Cortex of kidney (tissue), 1 donor: ENCODE measurements around the gene PSMB5.

Experiments used
- DNase-seq: peaks from one replicate; lab custom pipeline; 2025; lab: John Stamatoyannopoulos, UW

PSMB5 gene

DNA sequence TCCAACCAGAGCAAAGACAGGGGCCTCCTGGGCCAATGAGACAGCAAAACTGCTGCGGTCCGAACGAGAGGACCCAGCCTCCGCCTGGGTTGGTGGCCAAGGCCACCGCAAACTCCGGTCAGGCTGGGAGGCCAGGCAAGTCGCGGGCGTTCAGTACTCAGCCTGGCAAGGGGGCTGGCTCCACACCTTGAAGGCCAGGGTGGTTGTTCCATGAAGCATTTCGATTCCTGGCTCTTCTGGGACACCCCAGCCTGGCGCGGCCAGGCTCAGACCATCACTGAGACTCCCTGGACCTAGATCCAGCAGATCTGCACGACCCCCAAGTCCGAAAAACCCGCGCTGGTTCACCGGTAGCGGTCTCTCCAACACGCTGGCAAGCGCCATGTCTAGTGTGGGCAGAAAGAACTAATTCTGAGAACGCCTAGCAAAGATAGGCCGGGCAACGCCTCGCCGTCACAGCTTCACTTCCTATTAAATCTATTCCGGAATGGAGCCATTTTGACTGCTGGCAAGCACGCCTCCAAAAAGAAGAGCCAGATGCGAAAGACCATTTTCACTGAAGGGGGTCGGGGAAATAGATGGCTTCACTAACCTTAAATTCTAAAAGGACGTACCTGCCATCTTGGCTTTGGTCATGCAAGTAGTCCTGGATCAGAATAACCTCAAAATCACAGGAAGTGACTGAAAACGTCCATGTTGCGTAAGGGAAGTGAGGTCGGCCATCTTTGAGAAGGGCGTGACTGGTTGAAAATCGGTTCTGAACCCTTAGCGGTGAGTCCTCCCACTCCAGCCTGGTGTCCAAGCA is at the start of gene PSMB5:
Gene PSMB5 (minus strand): TSS at position 403 of the 805 bp plus-strand sequence. CDS start 19 bp downstream, at position 384.
- no peak for DNase-seq

DNA sequence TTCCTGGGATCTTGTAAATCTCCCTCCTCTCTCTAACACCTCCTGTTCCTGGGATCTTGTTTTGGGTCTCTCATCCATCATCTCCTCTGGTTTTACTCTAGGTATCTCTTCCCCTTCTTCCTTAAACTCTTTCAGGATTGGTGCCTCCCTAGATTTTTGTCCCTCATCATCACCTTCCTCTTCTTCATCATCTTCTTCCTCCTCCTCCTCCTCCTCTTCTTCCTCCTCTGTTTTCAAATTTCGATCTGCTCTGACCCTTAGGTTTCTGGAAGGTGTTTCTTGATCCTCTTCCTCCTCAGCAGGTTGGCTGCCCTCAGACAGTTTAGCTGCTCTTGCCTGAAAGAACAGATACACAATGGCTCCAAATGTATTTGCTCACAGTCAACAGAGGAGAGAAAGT is 45.8 kb upstream of the PSMB5 start:
- no peak for DNase-seq

DNA sequence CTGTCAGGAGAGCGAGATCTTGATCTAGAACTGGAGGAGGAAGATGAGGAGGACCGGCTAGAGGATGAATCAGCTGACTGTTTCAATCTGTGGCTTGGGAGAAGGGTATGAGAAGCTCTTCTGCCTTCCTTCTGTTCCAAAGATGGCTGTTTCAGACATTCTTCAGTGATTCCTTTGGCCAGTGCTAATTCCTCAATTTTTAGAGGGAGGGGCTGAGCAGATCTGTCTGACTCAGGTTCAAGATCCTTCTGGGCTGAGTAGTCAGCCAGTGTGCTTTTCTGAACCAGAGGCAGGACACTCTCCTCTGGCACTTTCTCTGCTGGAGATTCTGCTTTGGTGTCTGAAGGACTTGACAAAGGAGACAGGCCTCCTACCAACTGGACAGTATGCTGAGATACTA is 45.0 kb upstream of the PSMB5 start:
- DNase-seq: no peak

DNA sequence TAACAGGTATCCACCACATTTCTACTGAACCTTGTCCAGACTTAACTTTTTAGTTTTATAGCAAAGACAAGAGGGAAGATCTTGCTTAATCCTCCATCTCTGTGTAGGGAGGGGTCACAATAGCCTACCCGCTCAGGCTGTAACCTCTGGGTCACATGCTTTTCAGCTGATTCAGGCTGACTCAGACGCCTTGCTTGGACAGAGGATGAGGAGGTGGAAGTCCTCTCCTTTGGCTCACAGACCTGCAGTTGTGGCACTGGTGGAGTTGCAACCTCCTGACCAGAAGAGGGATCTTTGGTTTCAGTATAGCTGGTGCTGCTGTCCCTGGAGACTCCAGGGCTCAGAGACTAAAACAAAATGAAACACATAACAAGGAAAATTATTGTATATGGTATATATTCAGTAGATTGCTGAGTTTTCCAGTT is 44.0 kb upstream of the PSMB5 start:
- DNase-seq: no peak

DNA sequence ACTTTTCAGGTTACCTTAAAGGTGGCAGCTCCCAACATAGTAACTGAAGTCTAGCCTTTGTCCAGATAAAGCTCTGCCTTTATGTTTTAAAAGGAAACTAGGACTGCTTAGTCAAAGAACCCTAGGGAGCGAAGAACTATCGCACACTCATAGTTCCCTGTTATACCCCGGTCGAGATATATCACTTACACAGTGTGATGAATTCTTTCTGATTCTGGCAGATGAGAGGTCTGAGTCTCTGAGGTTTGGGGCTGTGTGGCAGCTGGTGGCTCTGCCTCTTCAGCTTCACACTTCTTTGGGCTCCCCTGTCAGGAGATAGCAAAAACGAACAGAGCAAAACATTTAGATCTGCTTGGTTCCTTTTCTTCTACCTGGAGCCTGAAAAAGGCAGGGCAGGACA is 43.3 kb upstream of the PSMB5 start:
- no peak for DNase-seq

DNA sequence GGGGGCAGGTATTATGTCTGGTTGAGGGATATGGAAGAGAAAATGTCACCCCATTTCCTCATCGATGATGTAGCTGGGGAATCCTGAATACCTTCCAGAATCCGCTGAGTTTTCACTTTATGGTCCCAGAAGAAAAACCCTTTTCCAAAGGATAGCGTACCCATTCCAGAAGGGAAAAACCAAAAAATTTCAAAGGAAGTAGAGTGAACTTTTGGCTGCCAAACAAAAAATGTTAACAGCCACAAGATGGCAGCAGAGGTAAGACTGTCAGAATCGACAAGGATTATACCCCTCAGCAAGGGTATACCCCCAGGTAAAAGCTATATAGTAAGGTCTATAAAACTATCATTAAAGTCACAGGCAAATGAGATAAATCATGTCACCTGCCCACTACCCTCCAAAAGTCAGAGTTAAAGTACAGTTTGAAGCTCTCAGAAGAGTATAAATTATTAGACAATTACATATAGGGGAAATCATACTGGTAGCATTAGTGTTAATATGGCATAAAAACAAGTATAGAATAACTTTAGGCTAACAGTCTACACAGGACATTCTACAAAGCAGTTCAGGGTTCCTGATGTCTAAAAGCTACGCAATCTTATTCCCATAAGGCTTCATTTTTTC is 42.2 kb upstream of the PSMB5 start:
- no peak for DNase-seq

DNA sequence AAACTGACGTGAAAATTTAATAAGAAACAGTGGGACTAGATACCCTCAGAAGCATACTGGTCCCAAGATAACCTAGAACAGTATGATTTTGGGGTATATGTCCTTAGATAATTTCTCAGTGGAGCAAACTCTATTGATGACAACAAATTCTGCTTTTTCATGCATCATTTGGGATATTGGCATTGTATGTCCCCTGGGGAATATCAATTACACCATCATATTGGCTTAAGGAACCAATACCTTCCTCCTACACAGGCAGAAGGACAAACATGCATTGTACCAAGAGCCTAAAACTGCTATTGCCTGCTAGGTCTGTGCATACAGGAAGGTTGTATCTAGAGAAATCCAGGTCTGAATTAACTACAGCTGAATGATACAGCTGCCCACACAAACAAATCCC is 40.2 kb upstream of the PSMB5 start:
- no peak for DNase-seq

DNA sequence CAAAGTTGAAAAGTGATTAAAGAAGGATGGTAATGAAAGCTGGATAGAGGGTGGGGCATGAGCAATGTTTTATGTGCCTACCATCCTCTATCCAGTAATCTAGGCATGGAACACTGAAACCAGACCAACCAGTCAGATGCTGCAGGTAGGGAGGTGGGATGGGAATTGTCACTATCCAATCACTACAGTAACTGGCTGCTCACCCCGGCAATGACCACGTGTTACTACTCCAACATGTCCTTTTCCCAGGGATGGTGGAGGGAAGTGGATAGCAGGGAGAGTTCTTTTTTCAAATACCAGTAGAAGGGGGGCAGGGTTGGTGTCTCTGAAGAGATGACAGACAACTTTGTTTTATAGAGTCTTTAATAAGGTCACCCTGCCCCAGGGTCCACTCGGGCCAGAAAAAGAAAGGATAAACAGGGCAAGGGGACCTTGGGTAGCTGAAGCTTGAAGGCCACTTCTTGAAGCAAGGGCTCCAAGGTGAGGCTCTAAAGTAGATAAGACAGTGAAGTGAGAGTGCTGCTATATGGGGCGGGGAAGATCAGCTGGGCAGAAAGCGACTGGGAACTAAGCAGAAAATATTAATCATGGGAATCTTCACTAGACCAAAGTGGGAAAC is 37.3 kb upstream of the PSMB5 start:
- no peak for DNase-seq

DNA sequence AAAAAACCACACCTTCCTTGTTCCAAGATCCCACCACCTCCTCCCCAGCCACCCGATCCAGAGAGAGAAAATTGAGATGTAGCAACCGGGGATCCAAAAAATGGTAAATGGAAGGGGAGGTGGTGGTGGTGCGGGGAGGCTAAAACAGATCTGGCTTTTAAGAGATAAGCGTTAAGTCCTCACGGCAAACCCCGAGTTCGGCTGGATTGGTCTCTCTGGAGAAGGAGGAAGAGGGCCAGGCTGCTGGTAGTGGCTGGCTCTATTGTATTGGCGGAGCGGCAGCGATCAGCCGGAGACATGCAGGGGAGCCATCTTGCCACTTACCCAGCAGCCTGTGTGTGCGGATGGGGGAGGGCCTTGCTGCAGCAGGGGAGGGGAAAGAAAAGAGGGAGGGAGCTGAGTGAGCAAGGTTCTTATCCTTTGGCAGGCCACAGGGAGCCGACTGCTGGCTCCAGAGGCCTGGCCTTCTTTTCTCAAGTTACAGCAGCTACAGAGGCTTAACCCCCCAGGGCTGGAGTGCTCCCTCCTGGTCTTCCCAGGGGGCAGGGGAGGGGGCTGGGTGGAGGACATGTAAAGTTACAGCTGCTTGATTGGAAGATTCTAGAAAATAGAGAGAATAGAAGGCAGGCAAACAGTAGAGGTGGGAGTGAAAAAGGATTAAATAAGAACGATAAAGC is 36.7 kb upstream of the PSMB5 start:
- no peak for DNase-seq

DNA sequence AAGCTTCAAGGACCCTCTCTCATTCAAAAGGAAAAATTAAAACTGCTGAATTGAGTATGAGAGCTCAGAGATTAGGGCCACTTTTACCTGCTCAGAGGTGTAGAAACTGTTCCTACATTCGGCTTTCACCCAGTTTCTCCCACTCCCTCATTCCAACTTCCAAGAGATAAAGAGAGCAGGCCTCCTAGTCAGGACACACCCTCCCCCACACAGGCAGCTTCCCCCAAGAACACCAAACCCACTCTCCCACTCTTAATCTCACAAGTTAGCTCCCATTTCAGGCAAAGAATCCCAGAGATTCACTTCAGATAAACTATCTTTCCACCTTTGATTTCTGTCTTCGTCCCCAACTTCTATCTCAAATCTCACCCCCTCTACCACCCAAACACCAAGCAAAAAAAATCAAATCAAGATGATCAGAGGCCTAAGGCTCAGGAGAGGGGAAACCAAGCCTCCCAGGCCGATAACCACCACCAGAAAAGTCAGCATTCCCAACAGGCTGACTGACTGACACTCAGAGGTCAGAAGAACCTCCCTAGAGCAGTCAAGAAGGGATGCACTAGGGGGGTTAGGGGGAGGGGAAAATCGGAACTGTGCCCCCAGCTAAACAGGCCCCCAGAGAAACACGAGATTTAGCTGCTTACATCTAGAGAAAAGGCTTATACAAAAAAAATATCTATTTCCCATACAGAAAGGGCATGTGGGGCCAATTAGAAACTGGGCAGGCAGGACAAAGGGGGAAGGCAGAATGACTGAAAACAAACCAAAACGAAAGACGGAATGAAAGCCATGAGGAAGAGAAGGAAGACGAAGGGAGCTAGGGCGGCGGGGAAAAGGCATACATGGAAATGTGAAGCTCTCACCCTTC is 35.8 kb upstream of the PSMB5 start:
- no peak for DNase-seq

DNA sequence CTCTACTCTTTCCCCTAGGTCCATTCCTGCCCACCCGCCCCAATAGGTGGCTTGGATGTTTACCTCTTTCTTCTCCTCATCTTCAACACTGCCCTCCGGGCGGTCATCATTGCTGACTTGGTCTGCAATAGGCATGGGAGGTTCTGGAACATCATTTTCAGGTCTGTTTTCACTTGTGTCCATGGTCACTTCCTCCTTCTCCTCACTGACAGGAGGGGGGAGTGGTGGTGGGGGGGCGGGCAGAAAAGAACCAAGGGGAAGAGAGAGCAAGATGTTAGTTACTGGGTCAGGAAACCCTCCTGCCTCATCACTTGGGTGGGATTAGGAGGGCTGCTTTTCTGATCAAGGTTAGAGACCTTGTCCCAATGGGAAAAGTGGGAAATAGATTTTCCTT is 34.7 kb upstream of the PSMB5 start:
- DNase-seq: no peak

DNA sequence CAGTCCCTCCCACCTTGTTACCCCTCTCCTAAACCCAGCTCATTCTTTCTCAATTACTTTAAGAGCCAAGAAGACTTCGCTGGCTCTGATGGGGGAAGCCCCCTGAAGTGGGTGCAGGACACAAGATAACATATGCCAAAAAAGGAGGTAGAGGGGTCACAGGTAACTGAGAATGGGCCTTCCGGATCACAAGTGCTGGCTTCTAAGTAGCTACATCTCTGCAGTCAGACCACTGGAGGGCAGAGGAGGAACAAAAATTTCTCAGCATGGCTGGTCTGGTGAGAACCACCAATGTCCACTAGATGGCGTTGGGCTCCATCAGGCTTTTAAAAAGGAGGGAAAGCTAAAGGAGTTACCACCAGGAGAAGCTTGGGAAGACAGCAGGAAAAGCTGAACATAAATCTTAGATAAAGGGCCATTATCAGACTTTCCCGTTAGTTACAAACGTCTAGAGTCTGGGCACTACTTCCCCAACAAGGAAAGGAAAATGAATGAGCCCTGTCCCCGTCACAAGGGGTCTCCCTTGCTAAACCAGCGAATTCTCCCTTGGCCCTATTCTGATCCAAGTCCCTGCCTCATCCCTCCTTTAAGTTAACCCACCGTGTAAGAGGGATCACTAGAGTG is 34.2 kb upstream of the PSMB5 start:
- DNase-seq: no peak

DNA sequence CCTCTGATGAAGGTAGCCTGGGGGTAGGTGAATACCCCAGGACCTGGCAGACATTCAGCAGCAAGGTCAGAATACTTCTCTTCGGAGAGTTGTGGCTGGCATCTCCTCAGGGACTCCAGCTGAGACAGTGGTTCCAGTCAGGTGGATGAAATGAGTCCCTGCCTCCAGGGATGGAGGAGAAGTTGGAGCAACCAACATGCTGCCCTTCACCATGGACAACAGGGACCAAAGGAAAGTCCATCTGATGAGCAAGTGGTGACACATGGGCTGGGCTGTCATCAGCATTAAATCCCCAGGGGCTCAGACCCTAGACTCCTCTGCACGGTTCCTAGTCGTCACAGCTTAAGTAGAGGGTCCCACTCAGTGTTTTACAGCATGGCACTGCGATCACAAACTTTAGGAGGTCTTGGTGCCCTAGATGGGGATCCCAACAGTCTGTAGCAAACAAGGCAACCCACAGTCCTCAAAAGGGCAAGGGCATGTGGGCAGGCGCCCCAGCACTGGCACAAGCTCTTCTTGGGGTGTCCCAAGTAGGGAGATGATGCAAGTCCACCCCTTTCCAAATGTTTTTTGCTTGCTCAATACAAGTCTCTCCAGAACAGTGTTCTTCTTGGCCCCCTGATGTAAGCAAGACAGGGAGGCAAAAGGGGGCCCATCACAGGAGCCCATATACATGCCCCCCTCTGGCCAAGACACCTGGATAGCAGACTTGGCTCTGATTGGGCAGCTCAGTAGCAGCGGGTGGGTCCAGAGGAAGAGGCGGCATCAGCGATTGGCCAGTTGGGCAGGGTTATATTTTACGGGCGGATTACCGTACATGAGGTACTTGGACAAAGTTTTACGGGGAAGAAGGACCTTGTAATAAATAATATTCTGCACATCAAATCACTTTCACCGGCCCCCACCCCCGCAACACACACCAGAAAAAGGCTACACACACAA is 33.4 kb upstream of the PSMB5 start:
- DNase-seq: no peak

DNA sequence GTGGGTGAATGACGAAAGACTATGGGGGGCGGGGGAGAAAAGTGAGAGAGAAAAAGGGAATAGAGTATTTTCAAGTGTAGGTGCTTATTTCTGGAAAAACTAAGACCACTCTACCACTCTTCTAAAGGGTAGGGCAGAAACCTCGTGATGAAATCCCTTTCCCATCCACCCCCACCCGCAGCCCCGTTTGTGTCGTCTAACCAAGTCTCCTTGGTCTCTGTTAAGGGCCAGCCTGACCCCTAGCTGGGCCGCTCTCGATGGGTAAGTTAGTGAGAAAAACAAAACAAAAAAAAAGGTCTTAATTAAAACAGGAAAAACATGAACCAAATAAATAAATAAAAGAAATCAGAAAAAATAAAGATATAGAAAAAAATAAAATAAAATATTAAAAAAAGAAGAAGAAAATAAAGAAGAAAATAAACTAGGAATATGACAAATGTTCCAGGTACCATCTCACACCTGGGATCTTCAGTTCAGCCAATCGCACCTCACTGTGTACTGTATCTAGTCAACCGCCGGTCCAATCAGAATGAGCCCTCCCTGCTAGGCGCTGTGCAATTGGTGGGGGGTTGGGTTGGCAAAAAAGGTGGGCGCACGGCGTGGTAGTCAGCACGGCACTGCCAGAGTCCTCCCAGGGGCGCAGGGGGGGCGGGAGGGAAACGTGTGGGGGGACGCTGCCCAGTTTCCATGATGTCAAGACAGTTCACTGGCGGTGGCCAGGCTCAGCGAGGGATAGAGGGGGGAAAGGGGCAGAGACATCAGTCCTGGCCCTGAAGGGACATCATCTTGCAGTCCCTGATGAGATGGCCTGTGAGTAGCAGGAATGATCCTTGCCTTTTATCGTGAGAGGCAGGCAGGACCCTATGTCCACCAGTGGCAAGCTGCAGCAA is 32.4 kb upstream of the PSMB5 start:
- no peak for DNase-seq

DNA sequence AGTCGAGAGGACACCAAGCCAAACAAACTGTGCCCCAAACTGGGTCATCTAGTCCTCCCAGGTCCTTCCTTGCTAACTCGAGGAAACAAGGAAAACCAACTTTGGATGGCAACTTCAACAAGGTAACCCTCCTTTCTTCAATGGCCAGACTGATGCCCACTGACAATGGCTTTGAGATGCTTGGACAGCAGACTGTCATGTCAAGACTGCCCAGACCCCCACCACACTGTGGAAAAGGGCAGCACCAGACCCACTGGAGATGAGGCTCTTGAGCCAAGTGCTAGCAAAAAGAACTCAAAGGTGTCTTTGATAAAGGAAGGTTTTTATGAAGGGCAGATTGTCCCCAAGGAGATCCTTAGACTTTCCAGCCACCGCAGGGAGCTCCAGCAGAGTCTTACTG is 31.7 kb upstream of the PSMB5 start:
- DNase-seq: no peak

DNA sequence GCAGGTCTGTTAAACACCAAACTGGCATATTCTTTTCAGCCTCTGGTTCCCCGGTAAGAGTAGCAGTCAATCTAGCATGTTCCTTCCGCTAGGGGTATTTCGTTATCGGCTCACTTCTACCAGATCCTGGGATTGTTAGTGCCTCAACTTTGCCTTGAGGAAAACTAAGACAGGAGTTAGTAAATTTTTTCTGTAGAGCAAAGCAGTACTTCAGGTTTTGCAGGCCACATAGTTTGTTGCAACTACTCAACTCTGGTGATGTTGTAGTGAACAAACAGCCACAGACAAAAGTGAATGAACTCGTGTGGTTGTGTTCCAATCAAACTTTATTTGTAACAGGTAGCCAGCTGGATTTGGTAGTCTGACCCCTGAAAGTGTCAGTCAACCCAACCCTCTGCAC is 28.9 kb upstream of the PSMB5 start:
- no peak for DNase-seq

DNA sequence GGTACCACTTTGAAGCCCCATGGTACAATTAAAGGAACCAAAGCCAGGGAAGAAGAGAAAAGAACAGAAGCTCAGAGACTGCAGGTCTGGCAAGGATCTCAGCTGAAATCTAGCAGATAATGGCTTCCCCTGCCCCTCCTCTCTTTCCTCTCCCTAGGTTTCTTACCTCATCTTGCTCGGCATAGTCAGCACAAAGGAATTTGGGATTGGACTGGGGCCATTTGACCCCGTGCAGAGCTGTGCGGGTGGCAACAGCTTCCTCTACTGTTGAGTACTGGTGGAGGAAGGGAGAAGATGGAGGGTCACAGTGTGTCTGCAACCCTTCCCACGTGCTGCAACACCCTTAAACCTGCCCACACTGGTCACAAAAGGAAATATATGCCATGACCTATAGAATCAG is 27.3 kb upstream of the PSMB5 start:
- DNase-seq: no peak

DNA sequence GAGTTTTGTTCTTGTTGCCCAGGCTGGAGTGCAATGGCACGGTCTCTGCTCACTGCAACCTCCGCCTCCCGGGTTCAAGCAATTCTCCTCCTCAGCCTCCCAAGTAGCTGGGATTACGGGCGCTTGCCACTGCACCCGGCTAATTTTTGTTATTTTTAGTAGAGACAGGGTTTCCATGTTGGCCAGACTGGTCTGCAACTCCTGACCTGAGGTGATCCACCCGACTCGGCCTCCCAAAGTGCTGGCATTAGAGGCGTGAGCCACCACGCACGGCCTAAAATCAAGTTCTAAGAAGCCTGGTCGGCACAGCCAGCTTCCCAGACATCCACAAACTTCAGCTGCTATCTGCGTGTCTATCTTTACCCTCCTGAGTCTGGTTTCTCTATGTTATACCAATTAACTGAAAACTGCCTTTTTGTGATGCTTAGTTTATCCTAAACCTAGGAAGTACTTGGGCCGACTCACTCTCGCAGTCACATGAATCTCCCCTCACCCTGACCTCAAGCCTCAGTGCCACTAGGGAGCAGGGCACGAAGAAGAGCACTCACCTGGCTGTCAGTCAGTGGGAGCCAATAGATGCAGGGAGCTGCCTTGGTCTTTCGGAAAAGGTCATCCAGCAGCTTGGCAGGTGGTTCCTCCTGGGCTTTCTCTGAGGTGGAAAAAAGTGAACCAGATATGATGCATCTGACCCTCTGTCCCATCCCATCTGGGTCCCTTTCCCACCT is 26.0 kb upstream of the PSMB5 start:
- no peak for DNase-seq
